A204.1 (cell line): ENCODE results near the gene PJA2.
"Not testable (repeated sequence)": the region's sequence is repeated elsewhere in the genome, so short reads cannot be mapped to it uniquely, and the experiment has no call there.

Experiments used
- FAIRE-seq: peaks from 2 replicates; lab custom pipeline; 2012; peaks lifted over from hg19 to GRCh38; lab: Jason Lieb, UNC

Gene PJA2

GRCh38 chr5:109305352-109305751 is 104.4 kb downstream of the PJA2 start:
- no peak for FAIRE-seq

- FAIRE-seq = no peak
Observed at GRCh38 chr5:109304309-109304708, 105.5 kb downstream of the PJA2 start.

- FAIRE-seq = no peak
Observed at GRCh38 chr5:109300367-109300766, 109.4 kb downstream of the PJA2 start.

DNA sequence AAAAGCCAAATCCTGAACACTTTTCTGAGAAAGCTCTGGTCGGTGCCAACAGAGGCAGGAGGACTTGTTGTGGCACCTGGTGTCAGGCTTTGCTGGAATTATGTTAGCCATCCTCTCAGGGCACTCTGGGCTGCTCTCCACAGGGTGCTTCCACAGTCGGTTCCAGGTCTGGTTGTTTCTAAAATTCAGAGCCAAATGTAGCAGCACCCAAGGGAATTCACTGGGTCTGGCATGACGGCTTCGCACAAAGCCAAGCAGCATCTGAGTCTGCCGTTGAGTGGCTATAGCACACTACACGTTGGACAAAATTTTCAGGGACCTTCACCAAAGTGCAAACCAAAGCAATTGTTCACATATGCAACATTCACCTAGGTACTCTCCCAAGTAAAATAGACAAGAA is 110.2 kb downstream of the PJA2 start:
- FAIRE-seq = no peak

- no peak for FAIRE-seq
Observed at GRCh38 chr5:109298794-109299193, 111.0 kb downstream of the PJA2 start.

- no peak for FAIRE-seq
Observed at GRCh38 chr5:109297900-109298299, 111.9 kb downstream of the PJA2 start.

DNA sequence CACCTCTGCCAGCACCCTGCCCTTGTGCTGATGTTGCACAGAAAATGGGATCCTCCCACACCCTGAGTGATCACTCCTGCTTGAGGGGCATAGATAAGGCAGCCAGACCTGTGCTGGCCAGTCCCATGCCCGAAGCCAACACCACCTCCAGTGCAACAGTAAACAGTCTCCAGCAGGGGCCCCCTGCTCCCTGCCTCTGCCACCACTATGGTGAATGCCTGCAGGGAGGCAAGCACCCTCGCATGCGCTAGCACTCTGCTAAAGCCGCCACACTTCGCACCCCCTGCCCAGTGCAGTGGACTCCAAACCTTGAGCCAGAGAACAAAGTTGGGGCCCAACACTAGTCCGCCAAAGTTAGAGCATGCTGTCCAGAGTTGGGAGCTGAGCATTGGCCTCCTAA is 118.7 kb downstream of the PJA2 start:
- no peak for FAIRE-seq

DNA sequence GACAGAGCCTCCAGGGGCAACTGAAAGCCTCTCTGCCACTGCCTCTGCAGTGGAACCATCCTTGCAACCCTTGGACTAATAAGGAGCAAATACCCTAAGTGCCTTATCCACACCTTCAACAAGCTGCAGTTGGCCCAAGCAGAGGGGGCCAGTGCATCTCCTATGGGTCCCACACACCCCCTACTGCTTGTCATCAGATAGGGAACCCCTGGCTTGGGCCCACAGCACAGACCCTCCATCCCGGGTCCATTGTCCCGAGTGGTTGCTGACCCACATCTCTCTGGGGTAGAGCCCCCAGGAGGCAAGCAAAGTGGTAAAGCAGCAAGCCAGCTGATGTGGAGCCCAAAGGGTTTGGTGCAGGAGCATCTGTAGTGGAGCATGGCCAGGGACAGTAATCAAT is 119.5 kb downstream of the PJA2 start:
- no peak for FAIRE-seq

- FAIRE-seq = not testable (repeated sequence)
Observed at GRCh38 chr5:109286628-109287027, 123.1 kb downstream of the PJA2 start.
